Calu3 (cell line): ENCODE measurements around the gene APOBEC3G. TPM values are rescaled to one million over a fixed set of nuclear protein-coding genes. Genes with fewer than 3 reads are reported as not detected.

Experiments
- BruUV-seq: library from RNA; stranded (reverse); fragments of 400-500 nt; replicated peaks from 2 replicates; lab custom pipeline; 2021; lab: Mats Ljungman, UMichigan
- CTCF ChIA-PET: fragments of 300-600 bp; sonication (Branson Sonifier 250); formaldehyde crosslinking; loops from one replicate; lab custom pipeline; 2022; ENCODE audit warnings: antibody characterized with exemption; lab: Charles Lee
- DNase-seq: peaks from one replicate; pipeline ENCODE4 v3.0.0; 2022
- H3K27ac Mint-ChIP-seq: one replicate; pipeline ENCODE4 v1.8.0; 2022; ENCODE audit warnings: mixed read lengths; ENCODE audit not compliant: unreplicated experiment
- H3K27me3 Mint-ChIP-seq: one replicate; pipeline ENCODE4 v1.8.0; 2022; ENCODE audit warnings: mixed read lengths; ENCODE audit not compliant: unreplicated experiment
- H3K36me3 Mint-ChIP-seq: one replicate; pipeline ENCODE4 v1.8.0; 2022; ENCODE audit warnings: mild to moderate bottlenecking, moderate library complexity, mixed read lengths; ENCODE audit not compliant: insufficient read depth, unreplicated experiment
- H3K4me1 Mint-ChIP-seq: one replicate; pipeline ENCODE4 v1.8.0; 2022; ENCODE audit warnings: mild to moderate bottlenecking, low read depth, mixed read lengths; ENCODE audit not compliant: unreplicated experiment
- H3K4me3 Mint-ChIP-seq: one replicate; pipeline ENCODE4 v1.8.0; 2022; ENCODE audit warnings: mild to moderate bottlenecking, low read depth, moderate library complexity, mixed read lengths; ENCODE audit not compliant: unreplicated experiment
- H3K9me3 Mint-ChIP-seq: one replicate; pipeline ENCODE4 v1.8.0; 2022; ENCODE audit warnings: low read depth, mixed read lengths; ENCODE audit not compliant: unreplicated experiment
- CTCF ChIP-seq: fragments of 200-600 bp; IDR thresholded peaks from one replicate; pipeline ENCODE4 v1.8.0; 2022; ENCODE audit warnings: antibody characterized with exemption; ENCODE audit not compliant: unreplicated experiment
- intact Hi-C: fragments of 100-400 bp; cut with micrococcal nuclease; formaldehyde crosslinking; loops from one replicate; pipeline ENCODE4 v1.10.0; 2022; ENCODE audit not compliant: unreplicated experiment
- total RNA-seq: library from RNA; stranded (reverse); gene quantifications from 2 replicates; pipeline ENCODE4 v1.2.3, GENCODE V29; 2022

The APOBEC3G gene
- total RNA-seq, 1 experiment from 2014 or later: 12.3 TPM

DNA sequence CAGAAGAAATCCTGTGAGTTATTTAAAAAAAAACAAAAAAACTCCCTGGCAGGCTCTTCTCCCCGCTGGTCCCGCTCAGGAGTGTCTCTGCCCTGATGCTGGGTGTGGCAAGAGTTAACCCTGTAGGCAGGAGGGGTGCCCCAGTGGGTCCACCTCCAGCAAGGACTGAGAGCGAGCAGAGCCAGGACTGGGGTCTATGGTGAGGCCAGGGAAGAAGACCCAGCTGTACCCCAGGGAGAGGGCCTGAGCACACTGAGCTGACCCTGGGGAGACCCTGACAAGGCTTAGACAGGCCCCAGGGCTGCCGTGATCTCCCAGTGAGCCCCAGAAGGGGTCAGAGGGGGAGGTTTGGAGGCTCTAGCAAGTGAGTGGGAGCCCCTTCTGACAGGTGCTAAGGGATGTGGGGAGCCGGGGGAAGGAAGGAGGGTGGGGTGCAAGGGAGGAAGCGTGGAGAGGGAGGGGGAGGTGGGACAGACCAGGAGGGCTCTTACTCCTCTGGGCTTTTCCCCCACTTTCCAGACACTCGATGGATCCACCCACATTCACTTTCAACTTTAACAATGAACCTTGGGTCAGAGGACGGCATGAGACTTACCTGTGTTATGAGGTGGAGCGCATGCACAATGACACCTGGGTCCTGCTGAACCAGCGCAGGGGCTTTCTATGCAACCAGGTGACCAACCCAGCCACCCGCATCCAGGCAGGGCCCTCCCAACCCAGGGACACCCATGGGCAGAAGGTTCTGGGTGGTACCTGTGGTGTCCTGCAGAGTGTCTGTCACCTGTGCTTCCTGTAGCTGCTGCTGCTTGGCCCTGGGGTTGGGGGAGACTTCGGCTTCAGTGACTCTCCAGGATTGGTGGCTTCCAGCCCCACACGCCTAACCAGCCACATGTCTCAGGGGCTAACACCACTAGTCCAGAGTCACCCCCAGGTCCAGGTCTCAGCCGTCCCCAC is 6.4 kb downstream of the APOBEC3G start:
- no peak for DNase-seq
- Mint-ChIP-seq H3K27ac (no peak overlapping the region), H3K4me1 (no peaks in the 10 kb centered on the region), H3K27me3 (no peaks in the 10 kb centered on the region), H3K36me3 (no peaks in the 10 kb centered on the region), H3K4me3 (no peak overlapping the region), H3K9me3 (no peaks in the 10 kb centered on the region)
- CTCF ChIA-PET: no interaction called here
- no peak for TF ChIP-seq CTCF
- intact Hi-C loops: no loop called here
- no TSS peak for BruUV-seq

DNA sequence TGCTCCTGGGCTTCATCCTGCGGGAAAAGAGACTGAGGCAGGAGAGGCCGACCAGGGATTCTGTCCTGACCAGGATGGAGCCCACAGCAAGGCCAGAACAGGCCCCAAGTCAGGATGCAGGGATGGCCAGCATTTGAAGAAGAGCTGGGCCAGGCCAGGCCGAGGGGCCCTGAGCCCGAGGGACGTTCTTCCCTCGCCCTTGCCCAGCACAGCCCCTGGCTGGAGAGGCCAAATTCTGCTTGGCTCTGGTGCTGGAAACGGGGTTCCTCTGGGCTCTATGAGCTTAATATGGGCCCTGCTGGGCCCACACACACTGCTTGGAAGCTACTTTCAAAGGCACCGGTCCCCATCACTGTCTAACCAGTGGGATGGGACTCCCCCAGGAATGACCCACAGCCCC is 7.6 kb downstream of the APOBEC3G start:
- no peak overlapping the region for H3K4me3 Mint-ChIP-seq
- intact Hi-C loops: no loop called here
- no peaks in the 10 kb centered on the region for H3K36me3 Mint-ChIP-seq
- no peaks in the 10 kb centered on the region for H3K27me3 Mint-ChIP-seq
- H3K4me1 Mint-ChIP-seq: no peaks in the 10 kb centered on the region
- no peaks in the 10 kb centered on the region for H3K9me3 Mint-ChIP-seq
- no peak for TF ChIP-seq CTCF
- CTCF ChIA-PET: no interaction called here
- no peak overlapping the region for H3K27ac Mint-ChIP-seq
- no peak for DNase-seq
- no TSS peak for BruUV-seq

- H3K4me1 Mint-ChIP-seq: no peaks in the 10 kb centered on the region
- no TSS peak for BruUV-seq
- H3K36me3 Mint-ChIP-seq: no peaks in the 10 kb centered on the region
- intact Hi-C loops: no loop called here
- CTCF ChIA-PET: no interaction called here
- H3K27me3 Mint-ChIP-seq: peaks cover 8% of the 10 kb centered on the region
- no peak for TF ChIP-seq CTCF
- H3K9me3 Mint-ChIP-seq: no peaks in the 10 kb centered on the region
- no peak overlapping the region for H3K4me3 Mint-ChIP-seq
- no peak for DNase-seq
- no peak overlapping the region for H3K27ac Mint-ChIP-seq
Observed at GRCh38 chr22:39087098-39087497, 10.0 kb downstream of the APOBEC3G start.

- CTCF ChIA-PET: interaction anchor here (0.6 kb wide), 1 partner anchor 173 kb away, joined by 9 read pairs; no protein-coding TSS in a partner anchor
Observed at GRCh38 chr22:39087881-39088684, 11.0 kb downstream of the APOBEC3G start.

More at GRCh38 chr22:39087881-39088684, 11.0 kb downstream of the APOBEC3G start:
- Mint-ChIP-seq H3K9me3 (no peaks in the 10 kb centered on the region), H3K27ac (no peak overlapping the region), H3K4me1 (no peaks in the 10 kb centered on the region), H3K36me3 (no peaks in the 10 kb centered on the region), H3K27me3 (peaks cover 18% of the 10 kb centered on the region), H3K4me3 (no peak overlapping the region)
- BruUV-seq: no TSS peak
- TF ChIP-seq CTCF: no peak
- intact Hi-C loops: no loop called here
- DNase-seq: no peak
